ENCODE measurements around the gene EXD2. TPM values are rescaled to one million over a fixed set of nuclear protein-coding genes. Genes with fewer than 3 reads are reported as not detected.

Gene EXD2
- total and polyA plus RNA-seq, 2 of the 13 experiments (the other 11 are each of a cell fraction or from before 2014, with no cell fraction given), result 9.5 to 15.1 TPM

GRCh38 chr14:69151458-69152180 lies 39.7 kb upstream of the EXD2 start (continued):
- TF ChIP-seq FIP1L1 (IDR thresholded peaks at IDR 0.05; ENCODE audit: borderline replicate concordance, insufficient read depth, low read depth, low read length) (no peak), ZSCAN22 (CRISPR knock-in tag; IDR thresholded peaks at IDR 0.05) (no peak), HOXD1 (CRISPR knock-in tag; IDR thresholded peaks at IDR 0.05) (0 out of 2 replicates have a peak, but pooled peaks have one; percentile 26), THAP11 (CRISPR knock-in tag; IDR thresholded peaks at IDR 0.05) (peak; percentile 61), ZBTB7B (CRISPR knock-in tag; IDR thresholded peaks at IDR 0.05) (peak; percentile 68; the same call in 1 of the 2 replicates), PAXIP1 (CRISPR knock-in tag; conservative IDR thresholded peaks at IDR 0.05) (0 out of 2 replicates have a peak, but pooled peaks have one; percentile 14), ZBTB2 (CRISPR knock-in tag; IDR thresholded peaks at IDR 0.05; ENCODE audit: low read depth) (peak; percentile 96), ZNF281 (CRISPR knock-in tag; IDR thresholded peaks at IDR 0.05; ENCODE audit: borderline replicate concordance) (peak; percentile 19; the same call in 1 of the 2 replicates)
- TF ChIP-seq, protein P1, sequence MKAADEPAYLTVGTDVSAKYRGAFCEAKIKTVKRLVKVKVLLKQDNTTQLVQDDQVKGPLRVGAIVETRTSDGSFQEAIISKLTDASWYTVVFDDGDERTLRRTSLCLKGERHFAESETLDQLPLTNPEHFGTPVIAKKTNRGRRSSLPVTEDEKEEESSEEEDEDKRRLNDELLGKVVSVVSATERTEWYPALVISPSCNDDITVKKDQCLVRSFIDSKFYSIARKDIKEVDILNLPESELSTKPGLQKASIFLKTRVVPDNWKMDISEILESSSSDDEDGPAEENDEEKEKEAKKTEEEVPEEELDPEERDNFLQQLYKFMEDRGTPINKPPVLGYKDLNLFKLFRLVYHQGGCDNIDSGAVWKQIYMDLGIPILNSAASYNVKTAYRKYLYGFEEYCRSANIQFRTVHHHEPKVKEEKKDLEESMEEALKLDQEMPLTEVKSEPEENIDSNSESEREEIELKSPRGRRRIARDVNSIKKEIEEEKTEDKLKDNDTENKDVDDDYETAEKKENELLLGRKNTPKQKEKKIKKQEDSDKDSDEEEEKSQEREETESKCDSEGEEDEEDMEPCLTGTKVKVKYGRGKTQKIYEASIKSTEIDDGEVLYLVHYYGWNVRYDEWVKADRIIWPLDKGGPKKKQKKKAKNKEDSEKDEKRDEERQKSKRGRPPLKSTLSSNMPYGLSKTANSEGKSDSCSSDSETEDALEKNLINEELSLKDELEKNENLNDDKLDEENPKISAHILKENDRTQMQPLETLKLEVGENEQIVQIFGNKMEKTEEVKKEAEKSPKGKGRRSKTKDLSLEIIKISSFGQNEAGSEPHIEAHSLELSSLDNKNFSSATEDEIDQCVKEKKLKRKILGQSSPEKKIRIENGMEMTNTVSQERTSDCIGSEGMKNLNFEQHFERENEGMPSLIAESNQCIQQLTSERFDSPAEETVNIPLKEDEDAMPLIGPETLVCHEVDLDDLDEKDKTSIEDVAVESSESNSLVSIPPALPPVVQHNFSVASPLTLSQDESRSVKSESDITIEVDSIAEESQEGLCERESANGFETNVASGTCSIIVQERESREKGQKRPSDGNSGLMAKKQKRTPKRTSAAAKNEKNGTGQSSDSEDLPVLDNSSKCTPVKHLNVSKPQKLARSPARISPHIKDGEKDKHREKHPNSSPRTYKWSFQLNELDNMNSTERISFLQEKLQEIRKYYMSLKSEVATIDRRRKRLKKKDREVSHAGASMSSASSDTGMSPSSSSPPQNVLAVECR (CRISPR knock-in tag; IDR thresholded peaks at IDR 0.05; ENCODE audit: borderline replicate concordance), result peak; percentile 87
- TF ChIP-seq, protein P2, sequence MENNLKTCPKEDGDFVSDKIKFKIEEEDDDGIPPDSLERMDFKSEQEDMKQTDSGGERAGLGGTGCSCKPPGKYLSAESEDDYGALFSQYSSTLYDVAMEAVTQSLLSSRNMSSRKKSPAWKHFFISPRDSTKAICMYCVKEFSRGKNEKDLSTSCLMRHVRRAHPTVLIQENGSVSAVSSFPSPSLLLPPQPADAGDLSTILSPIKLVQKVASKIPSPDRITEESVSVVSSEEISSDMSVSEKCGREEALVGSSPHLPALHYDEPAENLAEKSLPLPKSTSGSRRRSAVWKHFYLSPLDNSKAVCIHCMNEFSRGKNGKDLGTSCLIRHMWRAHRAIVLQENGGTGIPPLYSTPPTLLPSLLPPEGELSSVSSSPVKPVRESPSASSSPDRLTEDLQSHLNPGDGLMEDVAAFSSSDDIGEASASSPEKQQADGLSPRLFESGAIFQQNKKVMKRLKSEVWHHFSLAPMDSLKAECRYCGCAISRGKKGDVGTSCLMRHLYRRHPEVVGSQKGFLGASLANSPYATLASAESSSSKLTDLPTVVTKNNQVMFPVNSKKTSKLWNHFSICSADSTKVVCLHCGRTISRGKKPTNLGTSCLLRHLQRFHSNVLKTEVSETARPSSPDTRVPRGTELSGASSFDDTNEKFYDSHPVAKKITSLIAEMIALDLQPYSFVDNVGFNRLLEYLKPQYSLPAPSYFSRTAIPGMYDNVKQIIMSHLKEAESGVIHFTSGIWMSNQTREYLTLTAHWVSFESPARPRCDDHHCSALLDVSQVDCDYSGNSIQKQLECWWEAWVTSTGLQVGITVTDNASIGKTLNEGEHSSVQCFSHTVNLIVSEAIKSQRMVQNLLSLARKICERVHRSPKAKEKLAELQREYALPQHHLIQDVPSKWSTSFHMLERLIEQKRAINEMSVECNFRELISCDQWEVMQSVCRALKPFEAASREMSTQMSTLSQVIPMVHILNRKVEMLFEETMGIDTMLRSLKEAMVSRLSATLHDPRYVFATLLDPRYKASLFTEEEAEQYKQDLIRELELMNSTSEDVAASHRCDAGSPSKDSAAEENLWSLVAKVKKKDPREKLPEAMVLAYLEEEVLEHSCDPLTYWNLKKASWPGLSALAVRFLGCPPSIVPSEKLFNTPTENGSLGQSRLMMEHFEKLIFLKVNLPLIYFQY (CRISPR knock-in tag; IDR thresholded peaks at IDR 0.05; ENCODE audit: borderline replicate concordance), result peak; percentile 44; the same call in 1 of the 2 replicates

All from HepG2 (cell line).